ENCODE results near the gene DLL1. TPM values are rescaled to one million over a fixed set of nuclear protein-coding genes. Genes with fewer than 3 reads are reported as not detected.
"Not testable (repeated sequence)": the region's sequence is repeated elsewhere in the genome, so short reads cannot be mapped to it uniquely, and the experiment has no call there.

The DLL1 gene
- 1 to 10 TPM in 2 of 3 donors, under 1 TPM in 1; 0.09 to 7.0 (median 2.8) TPM for polyA plus RNA-seq

- no peaks in the 10 kb centered on the region for H3K9me3 Mint-ChIP-seq
- H3K27ac Mint-ChIP-seq = peak within 1 kb of the TSS in 3 of 6 donors; percentile 45 to 85 (median 65)
- peaks cover 0 to 17% (median 4%) of the 10 kb centered on the region in 3 donors for H3K36me3 Mint-ChIP-seq
- DNase-seq = peak; percentile 42 to 59 (median 50)
- H3K4me3 Mint-ChIP-seq = peak within 1 kb of the TSS; percentile 91 to 95 (median 92)
- H3K4me1 Mint-ChIP-seq = peaks cover 43 to 69% of the 10 kb centered on the region in 2 donors
- peaks cover 17 to 46% (median 44%) of the 10 kb centered on the region in 3 donors for H3K27me3 Mint-ChIP-seq (ENCODE audit: low read depth in 3 of 3)
Measured at GRCh38 chr6:170290296-170291128, at the start of gene DLL1. Gene DLL1 (minus strand): TSS chr6:170291078. CDS start chr6:170290139, 939 bp downstream.

GRCh38 chr6:170335199-170335598 is 44.3 kb upstream of the DLL1 start:
- H3K36me3 Mint-ChIP-seq = peaks cover 20 to 51% (median 51%) of the 10 kb centered on the region in 3 donors

GRCh38 chr6:170329321-170329720 is 38.4 kb upstream of the DLL1 start:
- Mint-ChIP-seq H3K27me3 (ENCODE audit: low read depth in 3 of 3) (no peaks in the 10 kb centered on the region), H3K9me3 (no peaks in the 10 kb centered on the region), H3K4me3 (no peak overlapping the region), H3K27ac (peak overlapping the region in 1 of 6 donors; percentile 25), H3K4me1 (peaks cover 8 to 35% of the 10 kb centered on the region in 2 donors), H3K36me3 (peaks cover 33 to 57% (median 33%) of the 10 kb centered on the region in 3 donors)
- DNase-seq = no peak

More at GRCh38 chr6:170335199-170335598, 44.3 kb upstream of the DLL1 start:
- DNase-seq; H3K27me3 Mint-ChIP-seq (ENCODE audit: low read depth in 3 of 3); H3K9me3 Mint-ChIP-seq; H3K4me3 Mint-ChIP-seq: not testable (repeated sequence)
- Mint-ChIP-seq H3K4me1 (peaks cover 40 to 62% of the 10 kb centered on the region in 2 donors), H3K27ac (peak overlapping the region in 1 of 6 donors; percentile 49)

GRCh38 chr6:170317718-170318117 is 26.8 kb upstream of the DLL1 start:
- Mint-ChIP-seq H3K4me3 (no peak overlapping the region), H3K27ac (peak overlapping the region in 3 of 6 donors; percentile 19 to 30 (median 26)), H3K36me3 (peaks cover 23 to 32% (median 24%) of the 10 kb centered on the region in 3 donors), H3K4me1 (peaks cover 21 to 66% of the 10 kb centered on the region in 2 donors), H3K27me3 (ENCODE audit: low read depth in 3 of 3) (no peaks in the 10 kb centered on the region), H3K9me3 (no peaks in the 10 kb centered on the region)
- DNase-seq = no peak

- Mint-ChIP-seq H3K27ac (peak overlapping the region in 1 of 6 donors; percentile 5), H3K9me3 (no peaks in the 10 kb centered on the region), H3K4me3 (no peak overlapping the region), H3K4me1 (peaks cover 25 to 64% of the 10 kb centered on the region in 2 donors), H3K36me3 (peaks cover 16 to 27% (median 18%) of the 10 kb centered on the region in 3 donors), H3K27me3 (ENCODE audit: low read depth in 3 of 3) (no peaks in the 10 kb centered on the region)
- no peak for DNase-seq
Measured at GRCh38 chr6:170317076-170317475, 26.2 kb upstream of the DLL1 start.

GRCh38 chr6:170316071-170316470 is 25.2 kb upstream of the DLL1 start:
- Mint-ChIP-seq H3K27ac (no peak overlapping the region), H3K4me1 (peaks cover 31 to 70% of the 10 kb centered on the region in 2 donors)

GRCh38 chr6:170314983-170315382 is 24.1 kb upstream of the DLL1 start:
- no peak overlapping the region for H3K27ac Mint-ChIP-seq
- H3K36me3 Mint-ChIP-seq = peaks cover 6 to 23% (median 12%) of the 10 kb centered on the region in 3 donors
- peaks cover 37 to 70% of the 10 kb centered on the region in 2 donors for H3K4me1 Mint-ChIP-seq
- H3K27me3 Mint-ChIP-seq (ENCODE audit: low read depth in 3 of 3) = no peaks in the 10 kb centered on the region
- no peak overlapping the region for H3K4me3 Mint-ChIP-seq
- no peaks in the 10 kb centered on the region for H3K9me3 Mint-ChIP-seq
- DNase-seq = no peak

More at GRCh38 chr6:170316071-170316470, 25.2 kb upstream of the DLL1 start:
- DNase-seq = no peak
- Mint-ChIP-seq H3K9me3 (no peaks in the 10 kb centered on the region), H3K36me3 (peaks cover 15 to 27% (median 16%) of the 10 kb centered on the region in 3 donors), H3K4me3 (no peak overlapping the region), H3K27me3 (ENCODE audit: low read depth in 3 of 3) (no peaks in the 10 kb centered on the region)

- no peak for DNase-seq
- H3K27me3 Mint-ChIP-seq (ENCODE audit: low read depth in 3 of 3) = no peaks in the 10 kb centered on the region
- peaks cover 3 to 19% (median 8%) of the 10 kb centered on the region in 3 donors for H3K36me3 Mint-ChIP-seq
- H3K4me3 Mint-ChIP-seq = no peak overlapping the region
- peak overlapping the region in 1 of 6 donors; percentile 16 for H3K27ac Mint-ChIP-seq
- H3K4me1 Mint-ChIP-seq = peaks cover 41 to 75% of the 10 kb centered on the region in 2 donors
- H3K9me3 Mint-ChIP-seq = no peaks in the 10 kb centered on the region
Measured at GRCh38 chr6:170313716-170314295, 22.9 kb upstream of the DLL1 start.

GRCh38 chr6:170312876-170313275 is 22.0 kb upstream of the DLL1 start:
- H3K9me3 Mint-ChIP-seq = no peaks in the 10 kb centered on the region
- peaks cover 0 to 11% (median 6%) of the 10 kb centered on the region in 3 donors for H3K36me3 Mint-ChIP-seq
- DNase-seq = no peak
- H3K27ac Mint-ChIP-seq = peak overlapping the region in 1 of 6 donors; percentile 43
- H3K27me3 Mint-ChIP-seq (ENCODE audit: low read depth in 3 of 3) = peaks cover 0 to 2% (median under 1%) of the 10 kb centered on the region in 3 donors
- H3K4me3 Mint-ChIP-seq = no peak overlapping the region
- peaks cover 50 to 84% of the 10 kb centered on the region in 2 donors for H3K4me1 Mint-ChIP-seq

- Mint-ChIP-seq H3K27me3 (ENCODE audit: low read depth in 3 of 3) (peaks cover 2 to 6% (median 3%) of the 10 kb centered on the region in 3 donors), H3K4me1 (peaks cover 60 to 83% of the 10 kb centered on the region in 2 donors), H3K27ac (peak overlapping the region in 1 of 6 donors; percentile 77), H3K4me3 (no peak overlapping the region), H3K9me3 (no peaks in the 10 kb centered on the region), H3K36me3 (peaks cover 0 to 1% (median 0%) of the 10 kb centered on the region in 3 donors)
- no peak for DNase-seq
Measured at GRCh38 chr6:170311696-170312095, 20.8 kb upstream of the DLL1 start.

GRCh38 chr6:170308761-170309160 is 17.9 kb upstream of the DLL1 start:
- Mint-ChIP-seq H3K4me1 (peaks cover 56 to 70% of the 10 kb centered on the region in 2 donors), H3K9me3 (no peaks in the 10 kb centered on the region), H3K4me3 (peak overlapping the region; percentile 38 to 92 (median 63)), H3K27ac (peak overlapping the region; percentile 39 to 99 (median 84)), H3K27me3 (ENCODE audit: low read depth in 3 of 3) (peaks cover 5 to 23% (median 7%) of the 10 kb centered on the region in 3 donors), H3K36me3 (no peaks in the 10 kb centered on the region)
- no peak for DNase-seq

- H3K27me3 Mint-ChIP-seq (ENCODE audit: low read depth in 3 of 3) = peaks cover 5 to 23% (median 7%) of the 10 kb centered on the region in 3 donors
- peak overlapping the region; percentile 90 to 98 (median 94) for H3K4me3 Mint-ChIP-seq
- H3K36me3 Mint-ChIP-seq = no peaks in the 10 kb centered on the region
- no peak for DNase-seq
- peak overlapping the region; percentile 90 to 99 (median 97) for H3K27ac Mint-ChIP-seq
- H3K4me1 Mint-ChIP-seq = peaks cover 45 to 55% of the 10 kb centered on the region in 2 donors
- H3K9me3 Mint-ChIP-seq = no peaks in the 10 kb centered on the region
Measured at GRCh38 chr6:170307080-170307545, 16.2 kb upstream of the DLL1 start.

- H3K4me3 Mint-ChIP-seq = peak within 1 kb of the TSS; percentile 90 to 98 (median 94)
- peak within 1 kb of the TSS; percentile 90 to 99 (median 97) for H3K27ac Mint-ChIP-seq
- H3K27me3 Mint-ChIP-seq (ENCODE audit: low read depth in 3 of 3) = peaks cover 5 to 25% (median 9%) of the 10 kb centered on the region in 3 donors
- no peaks in the 10 kb centered on the region for H3K9me3 Mint-ChIP-seq
- peaks cover 0 to 4% (median 3%) of the 10 kb centered on the region in 3 donors for H3K36me3 Mint-ChIP-seq
- peak; percentile 98 for DNase-seq
- H3K4me1 Mint-ChIP-seq = peaks cover 43 to 51% of the 10 kb centered on the region in 2 donors
Measured at GRCh38 chr6:170306324-170307079, 15.6 kb upstream of the DLL1 start, which contains the start of gene FAM120B. Gene FAM120B (plus strand): TSS chr6:170306758. CDS start chr6:170317391, 10,633 bp downstream.
